Left lung (tissue), 10 donors: ENCODE results near the gene CEND1. TPM values are rescaled to one million over a fixed set of nuclear protein-coding genes. Genes with fewer than 3 reads are reported as not detected.

Source experiments
- ATAC-seq: fragments of 200-7000 bp; cut with Tn5 transposase; one replicate; pipeline ENCODE4 v1.9.1; 2020; ENCODE audit warnings: moderate library complexity
- DNase-seq, 4 donors: peaks; one replicate each; pipeline ENCODE4 v3.0.0-alpha.2; 2013 to 2020
- H3K27ac ChIP-seq, 2 donors: fragments of 200-600 bp; sonication (generic) in 1 of 2; one replicate each; pipeline versions ENCODE4 v1.5.0 to v1.8.0; 2020 to 2021
- H3K27me3 ChIP-seq, 2 donors: fragments of 200-600 bp; sonication (generic) in 1 of 2; one replicate each; pipeline versions ENCODE4 v1.5.0 to v1.8.0; 2020 to 2021
- H3K36me3 ChIP-seq, 2 donors: fragments of 200-600 bp; sonication (generic) in 1 of 2; one replicate each; pipeline versions ENCODE4 v1.5.0 to v1.8.0; 2020 to 2021
- H3K4me1 ChIP-seq, 2 donors: fragments of 200-600 bp; one replicate each; pipeline ENCODE4 v1.8.0; 2021
- H3K4me3 ChIP-seq, 2 donors: fragments of 200-600 bp; sonication (generic) in 1 of 2; one replicate each; pipeline versions ENCODE4 v1.5.0 to v1.8.0; 2020 to 2021; ENCODE audit warnings: mild to moderate bottlenecking in 1 of 2
- H3K9me3 ChIP-seq, 2 donors: fragments of 200-600 bp; sonication (generic) in 1 of 2; one replicate each; pipeline versions ENCODE4 v1.5.0 to v1.8.0; 2020 to 2021
- CTCF ChIP-seq, 2 donors: fragments of 200-600 bp; sonication (generic) in 1 of 2; IDR thresholded peaks; one replicate each; pipeline versions ENCODE4 v1.5.0 to v1.8.0; 2021; ENCODE audit warnings: antibody characterized with exemption in 2 of 2
- intact Hi-C, 2 donors: fragments of 100-400 bp; cut with DNase I; formaldehyde crosslinking; loops; one replicate each; pipeline versions ENCODE4 v1.11.2 to v1.14.2; 2022
- polyA plus RNA-seq, 6 donors: library from polyadenylated mRNA; unstranded; fragments of 120-200 nt; gene quantifications; one replicate each; pipeline ENCODE4 v1.2.1, GENCODE V29; 2013; ENCODE audit not compliant: insufficient read length in 6 of 6
- total RNA-seq, 2 donors: library from RNA; stranded (reverse); fragmentation: NEBNext Ultra II Directional; extraction: Animal tissue kit (Norgen Biotek cat#: 25700); gene quantifications; one replicate each; pipeline ENCODE4 v1.2.1, GENCODE V29; 2021
- donor health status: DM: no; HTN: yes; CAD: no.
- donor health status: DM: no; HTN: no; CAD: no.

The CEND1 gene
- total and polyA plus RNA-seq, 8 donors = 0.11 to 0.47 (median 0.36) TPM; not detected in 1

DNA sequence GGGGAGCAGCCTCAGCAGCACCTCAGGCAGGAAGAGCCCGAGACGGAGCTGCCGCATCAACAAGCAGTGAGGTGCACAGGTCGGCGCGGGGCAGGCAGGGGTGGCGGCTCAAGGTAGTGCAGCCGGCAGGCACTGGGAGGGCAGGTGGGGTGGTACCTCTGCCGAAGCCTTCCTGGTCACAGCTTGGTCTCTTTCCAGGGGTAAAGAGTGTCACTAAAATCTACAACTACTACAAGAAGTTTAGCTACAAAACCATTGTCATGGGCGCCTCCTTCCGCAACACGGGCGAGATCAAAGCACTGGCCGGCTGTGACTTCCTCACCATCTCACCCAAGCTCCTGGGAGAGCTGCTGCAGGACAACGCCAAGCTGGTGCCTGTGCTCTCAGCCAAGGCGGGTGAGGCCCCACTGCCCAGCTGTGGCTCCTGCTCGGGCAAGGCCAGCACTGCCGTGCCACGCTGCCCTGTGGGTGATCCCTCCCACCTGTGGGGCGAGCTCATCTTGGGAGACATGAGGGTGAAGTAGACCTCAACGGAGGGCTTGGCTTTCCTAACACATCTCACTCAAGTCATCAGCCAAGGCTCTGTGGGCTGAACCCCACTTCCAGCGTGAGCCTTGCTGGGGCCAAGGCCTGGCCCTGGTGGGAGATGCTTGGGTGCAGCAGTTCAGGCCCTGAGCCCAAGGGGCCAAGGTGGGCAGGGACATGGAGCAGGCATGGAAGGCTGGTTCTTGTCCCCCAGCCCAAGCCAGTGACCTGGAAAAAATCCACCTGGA is 26.2 kb downstream of the CEND1 start:
- Histone ChIP-seq H3K27ac (no peak overlapping the region), H3K27me3 (no peaks in the 10 kb centered on the region), H3K36me3 (peaks cover 0 to 89% of the 10 kb centered on the region in 2 donors), H3K4me3 (no peak overlapping the region), H3K4me1 (peaks cover 0 to 12% of the 10 kb centered on the region in 2 donors), H3K9me3 (no peaks in the 10 kb centered on the region)
- intact Hi-C loops = no loop called here
- no peak for TF ChIP-seq CTCF (IDR thresholded peaks at IDR 0.05)
- DNase-seq = no peak
- ATAC-seq = no peak

- no peaks in the 10 kb centered on the region for H3K9me3 ChIP-seq
- ATAC-seq (peak; percentile 74), DNase-seq (no peak)
- no peaks in the 10 kb centered on the region for H3K27me3 ChIP-seq
- H3K36me3 ChIP-seq = peaks cover 0 to 96% of the 10 kb centered on the region in 2 donors
- TF ChIP-seq CTCF (IDR thresholded peaks at IDR 0.05) = no peak
- intact Hi-C loops = no loop called here
- H3K4me3 ChIP-seq = no peak overlapping the region
- peak overlapping the region in 1 of 2 donors; percentile 66 for H3K27ac ChIP-seq
- H3K4me1 ChIP-seq = peaks cover 0 to 12% of the 10 kb centered on the region in 2 donors
Measured at GRCh38 chr11:763073-763463, 26.8 kb downstream of the CEND1 start.

DNA sequence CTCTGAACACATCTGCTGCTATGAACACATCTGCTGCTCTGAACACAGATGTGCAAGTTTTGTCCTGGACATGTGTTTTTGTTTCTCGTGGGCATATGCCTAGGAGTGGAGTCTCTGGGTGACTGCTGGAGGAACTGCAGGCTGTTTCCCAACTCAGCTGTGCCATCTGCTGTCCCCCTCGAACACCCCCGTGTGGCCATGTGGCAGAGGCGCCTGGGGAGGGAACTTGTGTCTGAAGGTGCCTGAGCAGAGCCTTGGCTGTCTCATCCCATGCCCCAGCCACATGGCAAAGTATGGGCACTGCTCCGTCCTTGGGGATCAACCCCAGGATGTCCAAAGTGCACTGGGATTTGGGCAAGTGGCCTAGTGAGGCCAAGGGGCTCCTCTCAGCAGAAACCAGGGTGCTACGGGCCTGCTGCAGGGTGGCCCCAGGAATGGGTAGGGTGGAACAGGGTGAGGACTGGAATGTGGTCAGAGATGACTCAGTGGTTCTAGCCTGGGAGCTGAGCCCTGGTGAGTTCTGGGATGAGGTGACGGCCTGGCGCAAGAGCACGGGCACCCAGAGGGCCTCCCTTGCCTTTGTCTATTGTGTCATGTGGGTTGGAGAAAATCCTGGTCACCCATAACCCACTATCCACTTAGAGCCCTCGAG is 27.3 kb downstream of the CEND1 start:
- H3K4me3 ChIP-seq = no peak overlapping the region
- no peaks in the 10 kb centered on the region for H3K9me3 ChIP-seq
- ATAC-seq = peak; percentile 82
- H3K4me1 ChIP-seq = peaks cover 0 to 12% of the 10 kb centered on the region in 2 donors
- no peaks in the 10 kb centered on the region for H3K27me3 ChIP-seq
- DNase-seq = peak in 1 of 4 donors; percentile 82
- peak overlapping the region in 1 of 2 donors; percentile 66 for H3K27ac ChIP-seq
- peaks cover 0 to 99% of the 10 kb centered on the region in 2 donors for H3K36me3 ChIP-seq
- peak in 1 of 2 donors; percentile 25 for TF ChIP-seq CTCF (IDR thresholded peaks at IDR 0.05)
- intact Hi-C loops = no loop called here

DNA sequence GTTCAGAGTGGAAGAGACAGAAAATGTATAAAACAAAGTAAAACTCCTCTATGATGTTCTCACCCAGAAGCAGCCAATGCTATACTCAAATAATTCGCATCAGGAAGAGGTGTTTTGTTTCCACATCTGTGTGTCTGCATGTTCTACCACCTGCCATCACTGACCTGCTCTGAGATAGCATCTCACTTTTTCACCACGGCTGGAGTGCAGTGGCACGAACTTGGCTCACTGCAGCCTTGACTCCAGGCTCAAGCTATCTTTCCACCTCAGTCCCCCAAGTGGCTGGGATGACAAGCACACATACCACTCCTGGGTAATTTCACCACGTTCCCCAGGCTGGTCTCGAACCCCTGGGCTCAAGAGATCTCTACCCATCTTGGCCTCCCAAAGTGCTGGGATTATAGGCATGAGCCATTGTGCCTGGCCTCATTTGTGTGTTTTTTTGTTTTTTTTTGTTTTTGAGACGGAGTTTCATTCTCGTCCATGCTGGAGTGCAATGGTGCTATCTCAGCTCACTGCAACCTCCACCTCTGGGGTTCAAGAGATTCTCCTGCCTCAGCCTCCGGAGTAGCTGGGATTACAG is 28.3 kb downstream of the CEND1 start:
- intact Hi-C loops = no loop called here
- Histone ChIP-seq H3K36me3 (peaks cover 0 to 99% of the 10 kb centered on the region in 2 donors), H3K9me3 (no peaks in the 10 kb centered on the region), H3K27me3 (no peaks in the 10 kb centered on the region), H3K4me1 (peaks cover 0 to 12% of the 10 kb centered on the region in 2 donors), H3K27ac (no peak overlapping the region), H3K4me3 (no peak overlapping the region)
- ATAC-seq = no peak
- no peak for DNase-seq
- TF ChIP-seq CTCF (IDR thresholded peaks at IDR 0.05) = no peak

- no peak for TF ChIP-seq CTCF (IDR thresholded peaks at IDR 0.05)
- ATAC-seq = no peak
- Histone ChIP-seq H3K9me3 (no peaks in the 10 kb centered on the region), H3K4me1 (peaks cover 0 to 19% of the 10 kb centered on the region in 2 donors), H3K27ac (no peak overlapping the region), H3K27me3 (no peaks in the 10 kb centered on the region), H3K36me3 (peaks cover 0 to 99% of the 10 kb centered on the region in 2 donors), H3K4me3 (no peak overlapping the region)
- intact Hi-C loops = no loop called here
- DNase-seq = no peak
Measured at GRCh38 chr11:760236-760635, 29.7 kb downstream of the CEND1 start.
